ENCODE data around the gene C9orf50. TPM values are rescaled to one million over a fixed set of nuclear protein-coding genes. Genes with fewer than 3 reads are reported as not detected.

The C9orf50 gene
- total RNA-seq, 1 donor from 2014 or later, result not detected

GRCh38 chr9:129568560-129569501 lies 52.1 kb downstream of the C9orf50 start:
- Mint-ChIP-seq H3K9me3 (no peaks in the 10 kb centered on the region), H3K36me3 (ENCODE audit: low read depth) (no peaks in the 10 kb centered on the region), H3K4me1 (peaks cover 12% of the 10 kb centered on the region), H3K4me3 (peak overlapping the region; percentile 72), H3K27me3 (peaks cover 37% of the 10 kb centered on the region), H3K27ac (no peak overlapping the region)
- DNase-seq, result no peak
- CTCF ChIA-PET, result interaction anchor here (1.0 kb wide), 1 partner anchor 426 kb away, joined by 3 read pairs; no protein-coding TSS in a partner anchor
- POLR2A ChIA-PET, result no interaction called here
- peak; percentile 25 for ATAC-seq (ENCODE audit: low read depth)
- no peak for TF ChIP-seq CTCF (IDR thresholded peaks at IDR 0.05)
- intact Hi-C loops (cut with micrococcal nuclease), result loop anchor here (2.0 kb wide), 1 partner anchor 394 kb away; no protein-coding TSS in a partner anchor

GRCh38 chr9:129567842-129568559 lies 52.9 kb downstream of the C9orf50 start:
- CTCF ChIA-PET, result no interaction called here
- intact Hi-C loops (cut with micrococcal nuclease), result loop anchor here (2.0 kb wide), 1 partner anchor 393 kb away; no protein-coding TSS in a partner anchor
- H3K27me3 Mint-ChIP-seq, result peaks cover 37% of the 10 kb centered on the region
- H3K36me3 Mint-ChIP-seq (ENCODE audit: low read depth), result no peaks in the 10 kb centered on the region
- ATAC-seq (ENCODE audit: low read depth) (no peak), DNase-seq (no peak)
- peak overlapping the region; percentile 66 for H3K4me3 Mint-ChIP-seq
- H3K9me3 Mint-ChIP-seq, result no peaks in the 10 kb centered on the region
- H3K4me1 Mint-ChIP-seq, result peaks cover 12% of the 10 kb centered on the region
- H3K27ac Mint-ChIP-seq, result no peak overlapping the region
- POLR2A ChIA-PET, result no interaction called here
- TF ChIP-seq CTCF (IDR thresholded peaks at IDR 0.05), result no peak

GRCh38 chr9:129567329-129567728 lies 53.6 kb downstream of the C9orf50 start:
- intact Hi-C loops (cut with micrococcal nuclease), result no loop called here
- Mint-ChIP-seq H3K36me3 (ENCODE audit: low read depth) (no peaks in the 10 kb centered on the region), H3K4me3 (no peak overlapping the region), H3K9me3 (no peaks in the 10 kb centered on the region), H3K27me3 (peaks cover 37% of the 10 kb centered on the region), H3K4me1 (peaks cover 12% of the 10 kb centered on the region), H3K27ac (no peak overlapping the region)
- ATAC-seq (ENCODE audit: low read depth), result no peak
- ChIA-PET POLR2A (no interaction called here), CTCF (no interaction called here)
- no peak for DNase-seq
- no peak for TF ChIP-seq CTCF (IDR thresholded peaks at IDR 0.05)

- CTCF ChIA-PET, result no interaction called here
- no peak for TF ChIP-seq CTCF (IDR thresholded peaks at IDR 0.05)
- Mint-ChIP-seq H3K9me3 (no peaks in the 10 kb centered on the region), H3K4me3 (no peak overlapping the region), H3K4me1 (peaks cover 12% of the 10 kb centered on the region), H3K36me3 (ENCODE audit: low read depth) (no peaks in the 10 kb centered on the region), H3K27me3 (peaks cover 37% of the 10 kb centered on the region), H3K27ac (no peak overlapping the region)
- intact Hi-C loops (cut with micrococcal nuclease), result no loop called here
- POLR2A ChIA-PET, result no interaction called here
- ATAC-seq (ENCODE audit: low read depth), result no peak
- no peak for DNase-seq
Observed at GRCh38 chr9:129566563-129567266, 54.2 kb downstream of the C9orf50 start.
